ENCODE data around the gene DHH. TPM values are rescaled to one million over a fixed set of nuclear protein-coding genes. Genes with fewer than 3 reads are reported as not detected.

DHH gene
- total and polyA plus RNA-seq, 9 of the 15 experiments (the other 6 are each of a cell fraction or from before 2014, with no cell fraction given): 0.07 to 2.6 (median 0.54) TPM

DNA sequence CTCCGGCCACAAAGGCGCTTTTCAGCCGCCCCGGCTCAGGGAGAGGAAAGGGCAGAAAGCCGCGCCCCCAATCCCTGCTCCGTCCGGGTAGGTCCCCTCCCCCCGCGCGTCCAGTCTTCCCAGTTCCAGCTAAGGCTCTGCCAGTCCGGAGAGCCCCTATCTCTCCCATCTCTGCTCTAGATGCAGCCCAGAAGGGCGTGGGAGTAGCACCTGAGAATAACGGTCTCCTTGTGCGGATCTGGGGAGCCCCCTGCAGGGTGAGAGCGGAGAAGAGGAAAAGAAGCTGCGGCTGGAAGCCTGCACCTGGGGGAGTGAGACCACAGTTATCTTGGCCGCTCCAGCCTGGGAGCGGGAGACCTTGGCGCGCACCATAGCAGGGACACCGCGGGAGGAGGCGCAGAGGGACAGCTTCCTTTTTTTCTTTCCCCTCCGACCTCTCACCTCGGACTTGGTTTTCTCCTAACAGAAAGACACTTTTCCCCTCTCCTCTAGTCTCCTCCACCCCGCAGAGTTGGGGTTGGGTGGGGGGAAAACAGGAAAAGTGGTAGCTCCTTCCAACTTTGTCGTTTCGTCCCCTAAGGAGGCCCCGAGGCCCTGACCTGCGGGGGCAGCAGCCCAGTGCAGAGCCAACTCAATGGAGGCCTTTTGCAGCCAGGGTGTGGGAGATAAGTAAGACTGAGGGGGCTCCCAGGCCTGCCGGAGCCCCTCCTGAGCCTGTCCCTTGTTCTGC, 2.4 kb downstream of the DHH start (continued):
- TF ChIP-seq, protein P1, sequence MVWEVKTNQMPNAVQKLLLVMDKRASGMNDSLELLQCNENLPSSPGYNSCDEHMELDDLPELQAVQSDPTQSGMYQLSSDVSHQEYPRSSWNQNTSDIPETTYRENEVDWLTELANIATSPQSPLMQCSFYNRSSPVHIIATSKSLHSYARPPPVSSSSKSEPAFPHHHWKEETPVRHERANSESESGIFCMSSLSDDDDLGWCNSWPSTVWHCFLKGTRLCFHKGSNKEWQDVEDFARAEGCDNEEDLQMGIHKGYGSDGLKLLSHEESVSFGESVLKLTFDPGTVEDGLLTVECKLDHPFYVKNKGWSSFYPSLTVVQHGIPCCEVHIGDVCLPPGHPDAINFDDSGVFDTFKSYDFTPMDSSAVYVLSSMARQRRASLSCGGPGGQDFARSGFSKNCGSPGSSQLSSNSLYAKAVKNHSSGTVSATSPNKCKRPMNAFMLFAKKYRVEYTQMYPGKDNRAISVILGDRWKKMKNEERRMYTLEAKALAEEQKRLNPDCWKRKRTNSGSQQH (CRISPR knock-in tag; IDR thresholded peaks at IDR 0.05): no peak
- TF ChIP-seq SRSF7 (optimal IDR thresholded peaks at IDR 0.05; ENCODE audit: low read depth, low read length): no peak
- no peak for TF ChIP-seq GTF2A2 (tag; IDR thresholded peaks at IDR 0.05)
- peak; percentile 77; the same call in 1 of the 2 replicates for TF ChIP-seq ZNF431 (CRISPR knock-in tag; IDR thresholded peaks at IDR 0.05)
- peak; percentile 79 for TF ChIP-seq TCF7L2 (IDR thresholded peaks at IDR 0.05; ENCODE audit: low read depth, low read length)
- TF ChIP-seq E2F3 (CRISPR knock-in tag; IDR thresholded peaks at IDR 0.05): 0 out of 2 replicates have a peak, but pooled peaks have one; percentile 64
- TF ChIP-seq SRF (CRISPR knock-in tag; IDR thresholded peaks at IDR 0.05): 0 out of 4 replicates have a peak, but pooled peaks of 1 of the 2 experiments have one; percentile 61
- TF ChIP-seq, protein P2, sequence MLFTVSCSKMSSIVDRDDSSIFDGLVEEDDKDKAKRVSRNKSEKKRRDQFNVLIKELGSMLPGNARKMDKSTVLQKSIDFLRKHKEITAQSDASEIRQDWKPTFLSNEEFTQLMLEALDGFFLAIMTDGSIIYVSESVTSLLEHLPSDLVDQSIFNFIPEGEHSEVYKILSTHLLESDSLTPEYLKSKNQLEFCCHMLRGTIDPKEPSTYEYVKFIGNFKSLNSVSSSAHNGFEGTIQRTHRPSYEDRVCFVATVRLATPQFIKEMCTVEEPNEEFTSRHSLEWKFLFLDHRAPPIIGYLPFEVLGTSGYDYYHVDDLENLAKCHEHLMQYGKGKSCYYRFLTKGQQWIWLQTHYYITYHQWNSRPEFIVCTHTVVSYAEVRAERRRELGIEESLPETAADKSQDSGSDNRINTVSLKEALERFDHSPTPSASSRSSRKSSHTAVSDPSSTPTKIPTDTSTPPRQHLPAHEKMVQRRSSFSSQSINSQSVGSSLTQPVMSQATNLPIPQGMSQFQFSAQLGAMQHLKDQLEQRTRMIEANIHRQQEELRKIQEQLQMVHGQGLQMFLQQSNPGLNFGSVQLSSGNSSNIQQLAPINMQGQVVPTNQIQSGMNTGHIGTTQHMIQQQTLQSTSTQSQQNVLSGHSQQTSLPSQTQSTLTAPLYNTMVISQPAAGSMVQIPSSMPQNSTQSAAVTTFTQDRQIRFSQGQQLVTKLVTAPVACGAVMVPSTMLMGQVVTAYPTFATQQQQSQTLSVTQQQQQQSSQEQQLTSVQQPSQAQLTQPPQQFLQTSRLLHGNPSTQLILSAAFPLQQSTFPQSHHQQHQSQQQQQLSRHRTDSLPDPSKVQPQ (CRISPR knock-in tag; IDR thresholded peaks at IDR 0.05; ENCODE audit: borderline replicate concordance): no peak
- TF ChIP-seq NCOA2 (IDR thresholded peaks at IDR 0.05; ENCODE audit: partially characterized antibody in 2 of 2): no peak
- no peak for TF ChIP-seq KAT8 (IDR thresholded peaks at IDR 0.05; ENCODE audit: low read depth)
- TF ChIP-seq ILK (tag; IDR thresholded peaks at IDR 0.05; ENCODE audit: borderline replicate concordance, low read depth): no peak
- no peak for TF ChIP-seq CAMTA2 (CRISPR knock-in tag; conservative IDR thresholded peaks at IDR 0.05)
- peak; percentile 85 for TF ChIP-seq NCOA1 (IDR thresholded peaks at IDR 0.05; ENCODE audit: low read depth)
- TF ChIP-seq XRCC4 (IDR thresholded peaks at IDR 0.05; ENCODE audit: extremely low read depth, insufficient read depth, insufficient read length): no peak
- TF ChIP-seq ARID2 (IDR thresholded peaks at IDR 0.05): peak; percentile 74; the same call in 1 of the 2 replicates
- TF ChIP-seq ZNF239 (CRISPR knock-in tag; IDR thresholded peaks at IDR 0.05): no peak
- TF ChIP-seq, protein P3, sequence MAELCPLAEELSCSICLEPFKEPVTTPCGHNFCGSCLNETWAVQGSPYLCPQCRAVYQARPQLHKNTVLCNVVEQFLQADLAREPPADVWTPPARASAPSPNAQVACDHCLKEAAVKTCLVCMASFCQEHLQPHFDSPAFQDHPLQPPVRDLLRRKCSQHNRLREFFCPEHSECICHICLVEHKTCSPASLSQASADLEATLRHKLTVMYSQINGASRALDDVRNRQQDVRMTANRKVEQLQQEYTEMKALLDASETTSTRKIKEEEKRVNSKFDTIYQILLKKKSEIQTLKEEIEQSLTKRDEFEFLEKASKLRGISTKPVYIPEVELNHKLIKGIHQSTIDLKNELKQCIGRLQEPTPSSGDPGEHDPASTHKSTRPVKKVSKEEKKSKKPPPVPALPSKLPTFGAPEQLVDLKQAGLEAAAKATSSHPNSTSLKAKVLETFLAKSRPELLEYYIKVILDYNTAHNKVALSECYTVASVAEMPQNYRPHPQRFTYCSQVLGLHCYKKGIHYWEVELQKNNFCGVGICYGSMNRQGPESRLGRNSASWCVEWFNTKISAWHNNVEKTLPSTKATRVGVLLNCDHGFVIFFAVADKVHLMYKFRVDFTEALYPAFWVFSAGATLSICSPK (IDR thresholded peaks at IDR 0.05; ENCODE audit: borderline replicate concordance): no peak
- TF ChIP-seq, protein P4, sequence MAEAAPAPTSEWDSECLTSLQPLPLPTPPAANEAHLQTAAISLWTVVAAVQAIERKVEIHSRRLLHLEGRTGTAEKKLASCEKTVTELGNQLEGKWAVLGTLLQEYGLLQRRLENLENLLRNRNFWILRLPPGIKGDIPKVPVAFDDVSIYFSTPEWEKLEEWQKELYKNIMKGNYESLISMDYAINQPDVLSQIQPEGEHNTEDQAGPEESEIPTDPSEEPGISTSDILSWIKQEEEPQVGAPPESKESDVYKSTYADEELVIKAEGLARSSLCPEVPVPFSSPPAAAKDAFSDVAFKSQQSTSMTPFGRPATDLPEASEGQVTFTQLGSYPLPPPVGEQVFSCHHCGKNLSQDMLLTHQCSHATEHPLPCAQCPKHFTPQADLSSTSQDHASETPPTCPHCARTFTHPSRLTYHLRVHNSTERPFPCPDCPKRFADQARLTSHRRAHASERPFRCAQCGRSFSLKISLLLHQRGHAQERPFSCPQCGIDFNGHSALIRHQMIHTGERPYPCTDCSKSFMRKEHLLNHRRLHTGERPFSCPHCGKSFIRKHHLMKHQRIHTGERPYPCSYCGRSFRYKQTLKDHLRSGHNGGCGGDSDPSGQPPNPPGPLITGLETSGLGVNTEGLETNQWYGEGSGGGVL (CRISPR knock-in tag; IDR thresholded peaks at IDR 0.05): no peak
